Neuronal stem cell (in vitro differentiated cells): ENCODE data around the gene ANO1.

Experiments
- DNase-seq: peaks from one replicate; pipeline ENCODE4 v3.0.0-alpha.2; 2013; ENCODE audit warnings: low spot score
- H2AFZ ChIP-seq: one replicate; pipeline ENCODE4 v1.6.1; 2013; ENCODE audit warnings: mild to moderate bottlenecking, low read length, inconsistent platforms
- H2AK5ac ChIP-seq: 2 replicates; pipeline ENCODE4 v1.6.1; 2013; ENCODE audit warnings: low read depth, mild to moderate bottlenecking, inconsistent platforms, low read length, moderate library complexity, mixed read lengths
- H2BK120ac ChIP-seq: 2 replicates; pipeline ENCODE4 v1.6.1; 2013; ENCODE audit warnings: low read depth, mild to moderate bottlenecking, inconsistent platforms, low read length, moderate library complexity, mixed read lengths
- H2BK12ac ChIP-seq: one replicate; pipeline ENCODE4 v1.6.1; 2013; ENCODE audit warnings: low read length, inconsistent platforms
- H2BK15ac ChIP-seq: 2 replicates; pipeline ENCODE4 v1.6.1; 2013; ENCODE audit warnings: mild to moderate bottlenecking, low read length, inconsistent platforms, mixed read lengths
- H2BK5ac ChIP-seq: one replicate; pipeline ENCODE4 v1.6.1; 2013; ENCODE audit warnings: inconsistent platforms, mild to moderate bottlenecking, low read length, moderate library complexity
- H3K14ac ChIP-seq: one replicate; pipeline ENCODE4 v1.6.1; 2013; ENCODE audit warnings: low read length, inconsistent platforms
- H3K18ac ChIP-seq: 2 replicates; pipeline ENCODE4 v1.6.1; 2013; ENCODE audit warnings: low read length, inconsistent platforms
- H3K23ac ChIP-seq: 2 replicates; pipeline ENCODE4 v1.6.1; 2013; ENCODE audit warnings: low read depth, mild to moderate bottlenecking, mixed read lengths, low read length, inconsistent platforms; ENCODE audit not compliant: poor library complexity
- H3K27ac ChIP-seq: replicated peaks from 3 replicates; pipeline ENCODE4 v1.5.1; 2013; ENCODE audit warnings: low read length, inconsistent platforms
- H3K27me3 ChIP-seq, 3 experiments: 2 replicates each; pipeline ENCODE4 v1.6.1; 2013; ENCODE audit warnings: low read length in 3 of 3, mild to moderate bottlenecking in 2 of 3, inconsistent platforms in 1 of 3, low read depth in 1 of 3, mixed read lengths in 1 of 3, moderate library complexity in 1 of 3; ENCODE audit not compliant: control insufficient read depth in 3 of 3, insufficient read depth in 3 of 3
- H3K36me3 ChIP-seq, 2 donors: replicated peaks in 1 of 2; 2 replicates each; pipeline ENCODE4 v1.6.1; 2013; ENCODE audit warnings: low read length in 2 of 2; ENCODE audit not compliant: control insufficient read depth in 2 of 2, insufficient read depth in 2 of 2
- H3K4ac ChIP-seq: 2 replicates; pipeline ENCODE4 v1.6.1; 2013; ENCODE audit warnings: inconsistent platforms, mild to moderate bottlenecking, low read length, moderate library complexity
- H3K4me1 ChIP-seq, 2 donors: 1 replicate in 1 of 2; 2 replicates in 1 of 2; pipeline ENCODE4 v1.6.1; 2013; ENCODE audit warnings: low read length in 2 of 2, low read depth in 1 of 2; ENCODE audit not compliant: control insufficient read depth in 2 of 2, insufficient read depth in 1 of 2
- H3K4me2 ChIP-seq: one replicate; pipeline ENCODE4 v1.6.1; 2013; ENCODE audit warnings: mild to moderate bottlenecking, low read length, inconsistent platforms; ENCODE audit not compliant: insufficient read depth, poor library complexity, severe bottlenecking
- H3K4me3 ChIP-seq, 2 donors: 2 replicates each; pipeline ENCODE4 v1.5.1; 2013; ENCODE audit warnings: low read length in 2 of 2, mild to moderate bottlenecking in 2 of 2, inconsistent platforms in 1 of 2, moderate library complexity in 1 of 2
- H3K79me1 ChIP-seq: one replicate; pipeline ENCODE4 v1.6.1; 2013; ENCODE audit warnings: low read depth, mild to moderate bottlenecking, inconsistent platforms, low read length, moderate library complexity
- H3K9ac ChIP-seq: one replicate; pipeline ENCODE4 v1.6.1; 2013; ENCODE audit warnings: mild to moderate bottlenecking, low read depth, low read length, inconsistent platforms; ENCODE audit not compliant: poor library complexity
- H3K9me3 ChIP-seq, 2 donors: replicated peaks in 1 of 2; 2 replicates each; pipeline versions ENCODE3 to v1.6.1; 2013; ENCODE audit warnings: low read length in 2 of 2, mild to moderate bottlenecking in 2 of 2, inconsistent platforms in 1 of 2, low read depth in 1 of 2, mixed read lengths in 1 of 2, moderate library complexity in 1 of 2; ENCODE audit not compliant: control insufficient read depth in 2 of 2, insufficient read depth in 1 of 2
- H4K8ac ChIP-seq: one replicate; pipeline ENCODE4 v1.6.1; 2013; ENCODE audit warnings: low read depth, mild to moderate bottlenecking, inconsistent platforms, low read length, moderate library complexity
- H4K91ac ChIP-seq: one replicate; pipeline ENCODE4 v1.6.1; 2013; ENCODE audit warnings: low read length, low read depth, mild to moderate bottlenecking, inconsistent platforms; ENCODE audit not compliant: poor library complexity
- WGBS, 2 donors: extraction: QIAGEN DNeasy Blood & Tissue Kit; methylation state at CpG; one replicate each; pipeline ENCODE4 v1.1.7; 2013; ENCODE audit warnings: missing lambda C conversion rate in 2 of 2, mixed read lengths in 1 of 2; ENCODE audit not compliant: insufficient read length in 2 of 2, insufficient replicate concordance in 1 of 2; ENCODE audit errors: extremely low coverage in 2 of 2; 5-methylcytosine and 5-hydroxymethylcytosine counted together

Gene ANO1

DNA sequence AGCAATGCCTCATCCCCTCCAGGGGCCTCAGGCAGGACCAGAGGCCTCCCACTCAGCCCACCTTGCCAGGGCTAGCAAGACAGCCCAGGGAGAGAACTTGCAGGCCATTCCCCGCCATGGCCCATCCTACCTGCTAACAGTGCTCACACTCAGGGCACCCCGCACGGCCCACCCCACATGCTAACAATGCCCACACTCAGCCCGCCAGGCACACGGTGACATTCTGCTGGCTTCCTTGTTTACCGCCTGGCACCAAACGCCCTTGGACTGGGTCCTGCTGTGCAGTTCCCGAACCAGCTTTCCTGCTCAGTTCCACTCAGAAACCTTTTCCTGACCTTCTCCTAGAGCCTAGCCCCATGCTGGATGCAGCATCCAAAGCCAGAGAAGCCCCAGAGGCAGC is 91.5 kb downstream of the ANO1 start:
- no peak overlapping the region for H3K27ac ChIP-seq
- H3K4ac ChIP-seq = peak overlapping the region; percentile 53
- H3K4me3 ChIP-seq = no peak overlapping the region
- peak overlapping the region; percentile 97 for H2BK15ac ChIP-seq
- H4K91ac ChIP-seq = no peak overlapping the region
- H2BK120ac ChIP-seq = peak overlapping the region; percentile 58
- no peak overlapping the region for H4K8ac ChIP-seq
- no peaks in the 10 kb centered on the region for H3K9me3 ChIP-seq
- DNase-seq = no peak
- peak overlapping the region; percentile 71 for H3K23ac ChIP-seq
- H3K36me3 ChIP-seq = no peaks in the 10 kb centered on the region
- peak overlapping the region; percentile 75 for H2AK5ac ChIP-seq
- H2AFZ ChIP-seq = no peak overlapping the region
- H3K79me1 ChIP-seq = no peaks in the 10 kb centered on the region
- peak overlapping the region; percentile 38 for H3K14ac ChIP-seq
- H3K4me1 ChIP-seq = peaks cover 4 to 7% of the 10 kb centered on the region in 2 donors
- peak overlapping the region; percentile 65 for H3K18ac ChIP-seq
- whole genome bisulfite sequencing, 2 donors = no CpG with 5 or more reads among the region's 8 CpGs
- H2BK5ac ChIP-seq = no peak overlapping the region
- peak overlapping the region; percentile 82 for H2BK12ac ChIP-seq
- no peak overlapping the region for H3K9ac ChIP-seq
- no peak overlapping the region for H3K4me2 ChIP-seq
- peaks cover 0 to 3% (median 0%) of the 10 kb centered on the region in 3 experiments for H3K27me3 ChIP-seq

DNA sequence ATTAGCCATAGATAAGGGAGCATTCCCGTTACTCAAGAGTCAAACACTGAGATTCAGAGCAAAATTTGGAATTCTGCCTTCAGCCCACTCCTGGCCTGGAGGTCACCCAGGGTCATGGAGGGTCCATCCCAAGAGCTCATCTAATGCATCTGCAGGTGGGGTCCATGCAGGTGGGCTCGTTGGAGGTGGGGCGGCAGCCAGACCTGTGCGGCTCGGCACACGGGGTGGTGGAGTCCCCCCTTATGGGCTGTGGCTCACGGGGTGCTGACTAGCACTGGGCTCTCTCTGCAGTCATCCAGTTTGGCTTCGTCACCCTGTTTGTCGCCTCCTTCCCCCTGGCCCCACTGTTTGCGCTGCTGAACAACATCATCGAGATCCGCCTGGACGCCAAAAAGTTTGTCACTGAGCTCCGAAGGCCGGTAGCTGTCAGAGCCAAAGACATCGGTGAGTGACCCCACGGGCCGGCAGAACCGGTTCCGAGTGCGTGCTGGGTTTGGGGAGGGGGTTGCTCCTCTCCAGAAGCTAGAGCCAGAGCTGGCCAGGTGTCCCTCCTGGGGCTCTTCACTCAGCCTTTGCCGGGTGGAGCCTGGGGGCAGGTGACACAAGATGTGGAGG is 92.6 kb downstream of the ANO1 start:
- Histone ChIP-seq H3K27me3 (peaks cover 0 to 3% (median 0%) of the 10 kb centered on the region in 3 experiments), H3K4me2 (no peak overlapping the region), H2AFZ (no peak overlapping the region), H4K8ac (peak overlapping the region; percentile 6), H3K14ac (no peak overlapping the region), H2BK120ac (no peak overlapping the region), H3K4me1 (peaks cover 10 to 15% of the 10 kb centered on the region in 2 donors), H3K79me1 (no peaks in the 10 kb centered on the region), H2BK15ac (no peak overlapping the region), H4K91ac (no peak overlapping the region), H3K9me3 (no peaks in the 10 kb centered on the region), H3K27ac (no peak overlapping the region), H3K36me3 (no peaks in the 10 kb centered on the region), H3K9ac (no peak overlapping the region), H3K4ac (no peak overlapping the region), H3K18ac (peak overlapping the region; percentile 77), H2AK5ac (peak overlapping the region; percentile 88), H2BK12ac (peak overlapping the region; percentile 96), H3K4me3 (no peak overlapping the region), H2BK5ac (no peak overlapping the region), H3K23ac (peak overlapping the region; percentile 92)
- WGBS, 2 donors = no CpG with 5 or more reads among the region's 22 CpGs
- no peak for DNase-seq

DNA sequence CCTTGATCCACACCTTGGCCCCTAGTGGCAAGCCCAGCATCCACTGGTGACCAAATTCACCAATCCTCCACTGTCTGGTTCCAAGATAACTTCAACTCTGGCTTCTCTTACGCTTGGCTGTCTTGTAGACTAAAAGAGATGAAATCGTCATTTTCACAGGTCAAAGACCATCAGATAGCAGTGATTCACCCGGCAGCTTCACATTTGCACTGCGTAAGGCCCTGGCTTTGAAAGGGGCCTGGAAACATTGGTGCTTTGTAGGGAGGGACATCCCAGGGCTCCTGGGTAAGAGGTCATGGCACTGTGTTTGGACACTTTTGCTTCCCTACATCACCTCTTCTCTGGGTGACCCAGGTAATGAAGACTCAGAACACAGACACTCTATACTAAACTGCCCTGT is 94.9 kb downstream of the ANO1 start:
- Histone ChIP-seq H2BK15ac (no peak overlapping the region), H3K9ac (no peak overlapping the region), H3K14ac (no peak overlapping the region), H2BK120ac (no peak overlapping the region), H2BK12ac (no peak overlapping the region), H2BK5ac (no peak overlapping the region), H3K4me1 (peaks cover 10 to 15% of the 10 kb centered on the region in 2 donors), H3K36me3 (no peaks in the 10 kb centered on the region), H3K27me3 (no peaks in the 10 kb centered on the region), H3K18ac (no peak overlapping the region), H2AFZ (no peak overlapping the region), H3K4ac (no peak overlapping the region), H3K27ac (no peak overlapping the region), H3K23ac (no peak overlapping the region), H3K4me2 (no peak overlapping the region), H2AK5ac (peak overlapping the region; percentile 59), H4K91ac (no peak overlapping the region), H3K4me3 (no peak overlapping the region), H3K9me3 (no peaks in the 10 kb centered on the region), H3K79me1 (no peaks in the 10 kb centered on the region), H4K8ac (no peak overlapping the region)
- DNase-seq = no peak
- no CpG with 5 or more reads among the region's 4 CpGs for WGBS, 2 donors

DNA sequence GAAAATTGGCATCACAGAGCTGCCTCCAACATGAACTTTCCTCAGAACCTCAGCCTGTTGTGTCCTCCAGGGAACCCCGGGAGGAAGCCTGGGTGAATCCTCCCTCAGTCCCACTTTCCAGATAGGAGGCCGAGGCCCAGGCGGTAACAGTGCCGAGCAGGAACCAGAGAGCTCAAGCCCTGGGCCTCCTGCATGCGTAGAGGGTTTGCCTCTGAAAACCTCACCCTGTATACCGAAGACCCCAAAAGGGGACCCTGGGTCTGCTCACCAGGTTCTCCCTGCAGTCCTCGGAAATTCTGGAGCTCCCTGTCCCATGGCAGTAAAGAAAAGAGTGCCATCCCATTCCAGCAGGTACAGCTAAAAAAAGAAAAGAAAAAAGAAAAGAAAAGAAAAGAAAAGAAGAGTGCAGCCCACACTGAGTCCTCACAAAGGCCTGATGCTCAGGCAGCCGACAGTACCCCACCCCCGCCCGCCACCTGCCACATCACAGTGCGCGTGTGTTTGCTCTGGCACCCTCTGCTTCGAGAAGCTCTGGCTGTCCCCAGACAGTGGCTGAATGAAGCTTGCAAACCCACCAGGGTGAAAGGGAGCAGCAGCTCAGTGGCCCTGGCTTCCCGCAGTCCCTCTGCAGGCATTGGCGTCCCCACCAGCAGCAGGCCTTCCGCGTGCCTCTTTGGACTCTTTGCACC is 96.6 kb downstream of the ANO1 start:
- H4K91ac ChIP-seq = no peak overlapping the region
- no peak overlapping the region for H3K9ac ChIP-seq
- H3K4ac ChIP-seq = no peak overlapping the region
- peaks cover 0 to 4% (median 0%) of the 10 kb centered on the region in 3 experiments for H3K27me3 ChIP-seq
- H2AK5ac ChIP-seq = peak overlapping the region; percentile 58
- H3K36me3 ChIP-seq = no peaks in the 10 kb centered on the region
- H3K4me3 ChIP-seq = peak overlapping the region in 1 of 2 donors; percentile 16
- H3K14ac ChIP-seq = peak overlapping the region; percentile 25
- WGBS, 2 donors = no CpG with 5 or more reads among the region's 17 CpGs
- H4K8ac ChIP-seq = no peak overlapping the region
- peak overlapping the region; percentile 50 for H2BK15ac ChIP-seq
- no peaks in the 10 kb centered on the region for H3K79me1 ChIP-seq
- H3K27ac ChIP-seq = peak overlapping the region; percentile 60
- peaks cover 10 to 12% of the 10 kb centered on the region in 2 donors for H3K4me1 ChIP-seq
- H3K9me3 ChIP-seq = no peaks in the 10 kb centered on the region
- no peak overlapping the region for H3K4me2 ChIP-seq
- H3K23ac ChIP-seq = no peak overlapping the region
- peak overlapping the region; percentile 55 for H2BK5ac ChIP-seq
- peak; percentile 12 for DNase-seq
- peak overlapping the region; percentile 89 for H2AFZ ChIP-seq
- peak overlapping the region; percentile 6 for H2BK120ac ChIP-seq
- peak overlapping the region; percentile 94 for H3K18ac ChIP-seq
- H2BK12ac ChIP-seq = no peak overlapping the region
